HepG2 (cell line): Measurements from ENCODE around the gene RNF208. TPM values are rescaled to one million over a fixed set of nuclear protein-coding genes. Genes with fewer than 3 reads are reported as not detected.

Experiments
- CBX1 ChIP-seq: IDR thresholded peaks from one replicate; pipeline ENCODE4 v1.6.1; 2016; ENCODE audit warnings: antibody characterized with exemption, low read depth
- CCDC6 ChIP-seq: sonication (generic); formaldehyde crosslinking; IDR thresholded peaks from 2 replicates; pipeline ENCODE4 v1.8.1; 2022; ENCODE audit warnings: mild to moderate bottlenecking, missing genetic modification reagents, moderate library complexity
- ELF3 ChIP-seq: IDR thresholded peaks from 2 replicates; pipeline ENCODE4 v1.6.1; 2016; ENCODE audit warnings: missing genetic modification reagents, missing compliant biosample characterization
- FOXC1 ChIP-seq: sonication (generic); formaldehyde crosslinking; IDR thresholded peaks from 2 replicates; pipeline ENCODE4 v1.8.0; 2022; ENCODE audit warnings: mild to moderate bottlenecking, missing genetic modification reagents, borderline replicate concordance
- GTF2F1 ChIP-seq: fragments of 150-350 bp; IDR thresholded peaks from 2 replicates; pipeline ENCODE4 v1.6.1; 2014; ENCODE audit warnings: low read length
- HNF1A ChIP-seq, 2 experiments: sonication (generic) in 1 of 2; formaldehyde crosslinking in 1 of 2; IDR thresholded peaks; 2 replicates each; pipeline versions ENCODE4 v1.4.0 to v1.6.1; 2016 to 2020; ENCODE audit warnings: borderline replicate concordance in 1 of 2, low read depth in 1 of 2, mild to moderate bottlenecking in 1 of 2, missing genetic modification reagents in 1 of 2
- HNRNPK ChIP-seq: fragments of 200-400 bp; formaldehyde crosslinking; IDR thresholded peaks from 2 replicates; pipeline ENCODE4 v1.6.1; 2018; ENCODE audit warnings: low read length, low read depth, moderate library complexity, mild to moderate bottlenecking; ENCODE audit not compliant: poor library complexity, severe bottlenecking
- MEIS2 ChIP-seq: sonication (generic); formaldehyde crosslinking; IDR thresholded peaks from 2 replicates; pipeline ENCODE4 v1.9.0; 2021; ENCODE audit warnings: mild to moderate bottlenecking, missing genetic modification reagents
- MYPOP ChIP-seq: sonication (generic); formaldehyde crosslinking; IDR thresholded peaks from 2 replicates; pipeline ENCODE4 v1.8.1; 2023; ENCODE audit warnings: mild to moderate bottlenecking, moderate library complexity, missing genetic modification reagents
- NCOA5 ChIP-seq: sonication (generic); formaldehyde crosslinking; IDR thresholded peaks from 2 replicates; pipeline ENCODE4 v1.4.0; 2020; ENCODE audit warnings: missing genetic modification reagents
- ONECUT2 ChIP-seq: sonication (generic); formaldehyde crosslinking; IDR thresholded peaks from 2 replicates; pipeline ENCODE4 v1.4.0; 2020; ENCODE audit warnings: missing genetic modification reagents
- RARA ChIP-seq: IDR thresholded peaks from 2 replicates; pipeline ENCODE4 v1.6.1; 2016; ENCODE audit warnings: missing genetic modification reagents, missing compliant biosample characterization
- RELA ChIP-seq: sonication (generic); formaldehyde crosslinking; IDR thresholded peaks from 2 replicates; pipeline ENCODE4 v1.4.0; 2020; ENCODE audit warnings: missing genetic modification reagents
- SNAPC2 ChIP-seq: sonication (generic); formaldehyde crosslinking; IDR thresholded peaks from 2 replicates; pipeline ENCODE4 v1.8.1; 2022; ENCODE audit warnings: mild to moderate bottlenecking, missing genetic modification reagents
- TERF1 ChIP-seq: sonication (generic); formaldehyde crosslinking; IDR thresholded peaks from 2 replicates; pipeline ENCODE4 v1.8.0; 2022; ENCODE audit warnings: mild to moderate bottlenecking, missing genetic modification reagents, moderate library complexity
- YEATS2 ChIP-seq: sonication (generic); formaldehyde crosslinking; IDR thresholded peaks from 2 replicates; pipeline ENCODE4 v1.4.0; 2020; ENCODE audit warnings: missing genetic modification reagents, borderline replicate concordance
- ZBTB4 ChIP-seq: sonication (generic); formaldehyde crosslinking; IDR thresholded peaks from 2 replicates; pipeline ENCODE4 v1.4.0; 2020; ENCODE audit warnings: missing genetic modification reagents, mild to moderate bottlenecking, borderline replicate concordance
- ZKSCAN5 ChIP-seq: sonication (generic); formaldehyde crosslinking; IDR thresholded peaks from 2 replicates; pipeline ENCODE4 v1.5.1; 2020; ENCODE audit warnings: mild to moderate bottlenecking, missing genetic modification reagents
- ZNF33A ChIP-seq: sonication (generic); formaldehyde crosslinking; IDR thresholded peaks from 2 replicates; pipeline ENCODE4 v1.5.1; 2020; ENCODE audit warnings: missing genetic modification reagents, mild to moderate bottlenecking, moderate library complexity, borderline replicate concordance
- ZNF589 ChIP-seq: sonication (generic); formaldehyde crosslinking; conservative IDR thresholded peaks from 2 replicates; pipeline ENCODE4 v1.8.0; 2022; ENCODE audit warnings: mild to moderate bottlenecking, moderate library complexity, missing genetic modification reagents
- polyA plus RNA-seq, 8 experiments: library from polyadenylated mRNA; depleted of rRNA in 3 of 8; stranded (reverse) in 7 of 8; unstranded in 1 of 8; fragments of >200 nt; fragmentation: Illumina TruSeq in 4 of 8; extraction: Trizol in 4 of 8; gene quantifications; 2 replicates each; pipeline versions ENCODE4 v1.2.1 to v1.2.3, GENCODE V29; 2011 to 2016; ENCODE audit warnings: low read depth in 4 of 8, missing spikeins in 1 of 8, mixed read lengths in 1 of 8; ENCODE audit not compliant: insufficient read depth in 1 of 8
- total RNA-seq, 5 experiments: library from RNA; depleted of rRNA; stranded (reverse); fragments of >200 nt; fragmentation: Illumina TruSeq; extraction: Trizol; gene quantifications; 2 replicates each; pipeline ENCODE4 v1.2.3, GENCODE V29; 2016; ENCODE audit warnings: low read depth in 1 of 5

RNF208 gene
- total and polyA plus RNA-seq, 2 of the 13 experiments (the other 11 are each of a cell fraction or from before 2014, with no cell fraction given) = 1.6 to 2.1 TPM

GRCh38 chr9:137240841-137241489 lies 18.9 kb upstream of the RNF208 start, which contains the start of gene TUBB4B (continued):
- TF ChIP-seq HNF1A (IDR thresholded peaks at IDR 0.05; ENCODE audit: low read depth) = no peak
- no peak; the same call in 1 of the 2 replicates for TF ChIP-seq HNF1A (CRISPR knock-in tag; IDR thresholded peaks at IDR 0.05; ENCODE audit: borderline replicate concordance)
- TF ChIP-seq ZNF589 (CRISPR knock-in tag) = peak; percentile 60; the same call in 1 of the 2 replicates
- 0 out of 2 replicates have a peak, but pooled peaks have one; percentile 36 for TF ChIP-seq RELA
- TF ChIP-seq ZBTB4 = no peak
- 0 out of 2 replicates have a peak, but pooled peaks have one; percentile 48 for TF ChIP-seq YEATS2 (CRISPR knock-in tag)
- peak; percentile 88; the same call in 1 of the 2 replicates for TF ChIP-seq MEIS2
- TF ChIP-seq ZNF33A = no peak
- TF ChIP-seq ZKSCAN5 (CRISPR knock-in tag) = no peak
- 0 out of 2 replicates have a peak, but pooled peaks have one; percentile 47 for TF ChIP-seq ONECUT2 (CRISPR knock-in tag)
- peak; percentile 98 for TF ChIP-seq GTF2F1
- TF ChIP-seq TERF1 (CRISPR knock-in tag) = no peak
- TF ChIP-seq CCDC6 (CRISPR knock-in tag) = no peak
- TF ChIP-seq FOXC1 (CRISPR knock-in tag) = no peak
- peak; percentile 60; the same call in 1 of the 2 replicates for TF ChIP-seq ELF3 (CRISPR knock-in tag)
- TF ChIP-seq MYPOP (CRISPR knock-in tag) = no peak
- no peak for TF ChIP-seq NCOA5 (CRISPR knock-in tag)
- peak; percentile 97 for TF ChIP-seq CBX1
- TF ChIP-seq RARA (CRISPR knock-in tag) = peak; percentile 49; the same call in 1 of the 2 replicates
- TF ChIP-seq SNAPC2 (CRISPR knock-in tag) = no peak
- no peak for TF ChIP-seq HNRNPK
